Smooth muscle cell of the brain vasculature (primary cell): ENCODE results near the gene PHC3.

Experiments used
- DNase-seq: peaks from one replicate; pipeline ENCODE4 v3.0.0-alpha.2; 2012; ENCODE audit warnings: low read depth, low spot score

PHC3 gene

DNA sequence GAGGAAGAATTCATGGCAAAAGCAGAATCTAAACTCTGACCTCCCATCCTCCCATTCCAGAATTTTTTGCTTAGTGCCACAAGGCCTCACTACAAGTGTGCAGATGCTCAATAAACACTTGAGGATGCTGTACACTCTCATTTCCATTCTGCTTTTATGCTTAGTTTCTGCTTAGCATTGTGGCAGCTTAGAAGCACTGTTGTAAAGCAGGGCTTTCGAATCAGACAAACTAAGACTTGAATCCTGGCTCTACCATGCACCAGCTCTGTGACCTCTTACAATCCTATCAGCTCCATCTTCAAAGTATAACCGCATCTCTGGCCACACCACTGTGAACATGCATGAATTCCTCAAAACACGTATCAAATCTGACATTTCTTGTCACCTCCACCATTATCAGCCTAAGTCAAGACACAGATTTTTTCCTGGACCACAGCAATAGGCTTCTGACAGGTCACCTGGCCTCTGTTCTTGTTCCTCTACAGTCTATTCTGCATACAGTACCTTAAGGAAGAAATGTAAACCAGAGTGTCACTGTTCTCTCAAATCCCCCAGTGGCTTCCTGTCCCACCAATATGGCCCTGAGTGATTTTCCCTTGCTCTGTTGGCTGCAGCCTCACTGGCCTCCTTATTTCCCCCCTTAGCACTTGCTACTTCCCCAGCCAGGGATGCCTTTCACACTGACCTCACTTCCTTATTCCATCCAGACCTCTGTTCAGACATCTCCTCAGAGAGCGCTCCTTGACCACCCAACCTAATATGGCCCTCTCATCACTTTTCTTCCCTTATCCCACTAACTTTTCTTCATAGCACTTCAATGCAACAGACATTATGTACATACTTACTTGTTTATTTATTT is 8.1 kb upstream of the PHC3 start:
- no peak for DNase-seq

- DNase-seq, result no peak
Measured at GRCh38 chr3:170180079-170180907, 1.2 kb downstream of the PHC3 start.

DNA sequence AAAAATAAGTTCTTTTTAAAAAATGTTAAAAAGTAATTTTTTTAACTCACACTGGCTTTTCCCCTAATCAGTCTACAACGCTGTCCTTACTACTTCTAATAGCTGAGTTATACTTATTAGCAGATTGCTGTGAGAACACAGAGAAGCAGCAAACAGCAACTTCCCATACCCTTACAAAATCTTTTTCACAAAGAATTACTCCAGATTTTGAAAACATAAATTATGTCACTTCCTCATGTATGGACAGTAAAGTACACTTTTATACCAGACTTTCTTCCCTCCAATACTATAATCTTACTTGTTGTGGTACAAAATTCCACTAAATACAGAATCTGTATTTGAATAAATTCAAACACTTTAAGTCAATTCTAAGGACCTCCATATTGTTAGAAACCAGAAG is 2.1 kb downstream of the PHC3 start:
- no peak for DNase-seq

DNA sequence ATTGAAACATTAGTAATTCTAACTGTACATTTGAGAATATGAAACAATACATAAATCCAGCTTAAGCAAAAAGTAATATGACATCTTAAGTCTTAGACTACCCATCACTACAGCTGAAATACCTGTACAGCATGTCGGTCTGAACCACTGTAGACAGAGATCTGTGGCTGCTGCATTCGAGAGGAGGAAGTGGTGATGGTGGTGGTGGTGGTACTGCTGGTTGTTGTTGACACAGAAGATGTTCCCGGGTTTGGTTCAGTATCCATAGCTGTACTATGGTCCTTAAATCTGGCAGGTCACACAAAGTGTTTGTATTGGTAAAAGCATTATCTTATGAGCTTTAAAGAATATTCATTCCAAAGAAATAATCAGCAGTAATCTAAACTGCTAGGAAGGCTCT is 2.9 kb downstream of the PHC3 start:
- DNase-seq, result no peak

GRCh38 chr3:170171563-170171962 is 10.0 kb downstream of the PHC3 start:
- no peak for DNase-seq

DNA sequence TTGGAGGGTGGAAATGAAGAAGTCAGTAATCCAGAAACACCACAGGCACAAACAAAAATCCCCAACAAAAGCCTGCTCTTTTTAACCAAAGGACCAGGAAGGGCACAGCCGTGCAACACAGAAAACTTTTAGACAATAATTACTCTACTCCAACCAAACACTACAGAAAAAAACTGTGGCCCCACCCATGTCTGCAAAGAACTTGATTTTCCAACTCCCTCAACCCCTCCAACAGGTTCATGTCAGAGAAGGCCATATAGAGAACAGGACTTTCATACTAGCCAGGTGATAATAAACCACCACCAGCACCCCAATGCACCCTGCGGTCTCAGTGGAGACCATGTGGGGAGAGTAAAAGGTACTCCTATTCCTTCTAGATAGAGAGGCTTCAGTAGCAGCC is 16.8 kb downstream of the PHC3 start:
- no peak for DNase-seq

DNA sequence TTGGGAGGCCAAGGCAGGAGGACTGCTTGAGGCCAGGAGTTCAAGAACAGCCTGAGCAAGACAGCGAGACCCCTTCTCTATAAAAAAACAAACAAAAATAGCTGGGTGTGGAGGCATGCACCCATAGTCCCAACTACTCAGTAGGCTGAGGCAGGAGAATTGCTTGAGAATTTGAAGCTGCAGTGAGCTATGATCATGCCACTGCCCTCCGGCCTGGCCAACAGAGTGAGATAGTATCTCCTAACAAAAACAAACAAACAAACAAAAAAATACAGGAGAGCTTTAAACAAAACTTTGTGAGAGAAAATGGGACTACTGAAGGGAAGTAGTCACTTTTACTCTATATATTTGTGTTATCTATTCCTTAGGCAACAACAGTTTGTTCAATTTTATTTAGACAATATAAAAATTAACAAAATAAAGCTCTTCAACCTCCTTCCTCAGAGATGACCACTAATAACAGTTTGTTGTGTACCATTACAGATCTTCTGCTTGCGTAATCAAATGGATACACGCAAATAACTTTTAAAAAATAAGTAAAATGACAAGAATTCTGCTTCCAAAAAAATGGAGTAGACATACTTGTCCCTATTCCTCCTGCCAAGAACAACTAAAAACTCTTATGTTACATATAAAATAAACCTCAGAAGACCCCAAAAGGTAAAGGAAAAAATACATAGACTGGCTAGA is 17.4 kb downstream of the PHC3 start:
- DNase-seq, result no peak

DNA sequence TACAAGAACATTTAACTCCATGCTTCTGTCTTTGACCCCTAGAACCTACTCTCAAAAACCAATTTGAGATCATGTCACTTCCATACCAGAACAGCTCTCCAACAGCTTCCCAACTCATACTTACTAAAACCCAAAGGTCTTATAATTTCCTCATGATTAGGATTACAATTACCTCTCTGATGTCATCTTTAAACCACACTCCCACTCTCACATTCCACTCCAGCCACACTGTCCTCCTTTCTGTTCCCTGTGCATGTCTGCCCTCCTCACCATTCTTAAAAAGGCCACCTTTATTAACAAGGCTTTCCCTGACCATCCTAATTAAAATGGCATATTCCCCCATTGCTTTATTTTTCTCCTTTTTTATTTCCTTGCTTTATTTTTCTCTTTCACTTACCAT is 18.9 kb downstream of the PHC3 start:
- no peak for DNase-seq

- no peak for DNase-seq
Measured at GRCh38 chr3:170162052-170162451, 19.5 kb downstream of the PHC3 start.

DNA sequence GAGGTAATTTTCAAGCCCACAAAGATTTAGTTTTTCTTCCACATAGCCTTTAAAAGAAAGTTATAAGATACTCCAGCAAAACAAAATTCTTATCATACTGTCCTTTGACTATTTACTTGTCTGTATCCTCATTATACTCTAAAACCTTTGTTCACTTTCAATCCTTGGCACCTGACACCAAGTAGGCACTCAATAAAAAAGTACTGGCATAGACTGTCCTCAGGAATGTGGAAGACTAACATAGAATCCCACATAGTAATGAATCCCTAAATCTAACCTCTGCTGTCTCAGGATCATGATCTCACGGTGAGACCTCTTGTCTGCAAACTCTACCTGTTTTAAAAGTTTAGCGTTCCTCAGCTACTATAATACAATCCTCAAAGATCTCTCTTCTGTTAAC is 21.6 kb downstream of the PHC3 start:
- no peak for DNase-seq

- no peak for DNase-seq
Measured at GRCh38 chr3:170159459-170159858, 22.1 kb downstream of the PHC3 start.

DNA sequence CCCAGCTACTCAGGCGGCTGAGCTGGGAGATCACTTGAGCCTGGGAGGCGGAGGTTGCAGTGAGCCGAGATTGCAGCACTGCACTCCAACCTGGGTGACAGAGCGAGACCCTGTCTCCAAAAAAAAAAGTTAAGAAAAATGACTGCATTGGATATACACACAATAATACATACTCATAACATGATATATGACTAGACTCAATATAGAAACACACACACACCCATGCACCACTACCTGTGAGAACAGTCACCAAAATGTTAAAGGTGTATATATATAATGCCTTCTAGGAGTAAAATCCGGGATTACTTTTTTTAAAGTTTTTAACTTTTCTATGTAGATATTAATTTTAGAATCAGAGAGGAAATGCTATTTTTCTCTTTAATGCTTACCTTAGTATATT is 25.9 kb downstream of the PHC3 start:
- DNase-seq, result no peak

DNA sequence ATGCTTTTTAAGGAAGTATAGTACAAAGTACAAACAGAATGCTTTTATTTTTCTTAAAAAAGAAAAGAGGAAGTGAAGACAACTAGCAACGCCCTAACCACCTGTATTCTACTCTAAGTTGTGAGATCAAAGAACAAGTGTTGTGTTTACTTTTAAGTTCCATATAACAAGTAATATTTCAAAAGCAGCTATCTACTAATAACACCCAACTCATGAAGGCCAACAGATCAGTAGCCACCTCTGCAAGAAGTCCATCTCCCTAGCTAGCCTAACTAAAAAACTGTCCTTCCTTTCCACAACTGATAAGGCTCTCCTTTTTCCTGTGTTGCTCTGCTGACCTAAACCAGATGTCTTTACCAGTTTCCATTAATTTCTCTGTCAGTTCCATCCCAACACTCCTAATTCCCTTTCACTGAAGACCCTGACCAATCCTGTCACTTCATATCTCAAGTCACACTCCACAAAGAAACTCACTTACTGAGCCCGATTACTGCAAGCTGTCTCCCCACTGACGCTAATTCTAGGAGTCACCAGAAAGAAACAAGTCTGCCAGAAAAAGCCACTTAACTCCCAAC is 26.9 kb downstream of the PHC3 start:
- DNase-seq, result no peak

- DNase-seq, result no peak
Measured at GRCh38 chr3:170154084-170154483, 27.4 kb downstream of the PHC3 start.

DNA sequence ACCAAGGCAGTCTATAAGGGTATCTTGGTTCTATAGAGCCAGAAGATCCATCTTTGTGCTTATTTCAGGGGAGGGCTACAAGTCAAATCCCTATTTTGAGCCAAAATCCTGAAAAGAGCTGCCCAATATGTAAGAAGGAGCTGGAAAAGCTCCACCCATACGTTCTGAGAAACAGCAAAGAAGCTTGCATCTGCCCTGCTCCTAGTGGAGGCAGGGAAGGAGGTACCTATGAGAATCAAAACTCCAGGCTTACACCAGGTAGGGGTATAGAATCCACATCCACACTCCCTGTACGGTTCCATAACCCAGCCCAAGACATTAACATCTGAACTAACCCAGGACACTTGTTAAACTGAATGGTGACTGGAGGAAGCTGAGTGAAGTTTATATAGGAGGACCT is 30.0 kb downstream of the PHC3 start:
- no peak for DNase-seq

- DNase-seq, result no peak
Measured at GRCh38 chr3:170149016-170149415, 32.5 kb downstream of the PHC3 start.

DNA sequence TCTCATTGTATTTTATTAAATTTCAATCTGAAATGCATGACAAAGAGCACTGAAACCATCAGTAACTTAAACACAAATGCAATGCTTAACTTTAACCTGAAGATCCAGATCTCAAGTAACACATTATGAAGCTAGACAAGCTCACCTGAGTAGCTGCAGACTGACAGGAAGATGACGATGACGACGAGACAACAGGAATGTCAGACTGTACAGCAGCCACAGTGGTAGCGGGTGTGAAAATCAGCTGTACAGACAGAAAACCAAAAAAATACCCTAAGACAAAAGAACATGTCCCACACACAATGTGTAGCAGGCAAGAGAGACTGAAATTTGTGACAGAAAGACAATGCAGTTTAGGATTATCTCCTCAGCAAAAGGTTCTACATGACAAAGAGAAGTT is 36.3 kb downstream of the PHC3 start:
- no peak for DNase-seq

GRCh38 chr3:170144437-170144843 is 37.1 kb downstream of the PHC3 start:
- no peak for DNase-seq

DNA sequence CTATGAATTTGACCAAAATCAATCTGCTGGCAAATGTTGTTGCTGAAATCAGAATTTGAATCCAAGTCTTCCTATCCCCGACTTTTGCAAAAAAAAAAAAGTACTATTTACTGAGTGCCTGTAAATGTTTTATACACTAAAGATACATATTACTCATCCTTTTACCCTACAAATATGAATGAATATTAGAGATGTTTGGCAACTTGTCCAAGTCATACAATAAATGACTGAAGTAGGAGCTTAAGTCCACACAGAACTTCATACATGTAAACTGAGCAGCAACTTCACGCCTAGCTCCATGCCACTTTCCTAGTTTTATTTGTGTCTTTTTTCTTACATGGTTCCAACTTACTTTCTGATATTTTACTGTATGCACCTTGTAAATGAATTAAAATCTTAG is 39.2 kb downstream of the PHC3 start:
- no peak for DNase-seq

GRCh38 chr3:170137986-170138385 is 43.5 kb downstream of the PHC3 start:
- no peak for DNase-seq

DNA sequence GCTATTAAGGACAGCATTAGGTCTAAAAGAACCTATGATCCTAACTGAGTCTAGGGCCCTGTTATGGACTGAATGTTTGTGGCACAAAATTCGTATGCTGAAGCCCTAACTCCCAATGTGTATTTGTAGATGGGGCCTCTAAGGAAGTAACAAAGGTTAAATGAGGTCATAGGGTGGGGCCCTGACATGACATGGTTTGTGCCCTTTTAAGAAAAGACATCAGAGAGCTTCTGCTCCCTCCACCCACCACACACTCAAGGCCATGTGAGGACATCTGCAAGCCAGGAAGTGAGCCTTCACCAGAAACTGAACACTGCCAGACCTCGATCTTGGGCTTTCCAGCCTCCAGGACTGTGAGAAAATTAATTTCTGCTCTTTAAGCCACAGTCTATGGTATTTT is 49.2 kb downstream of the PHC3 start:
- no peak for DNase-seq

- no peak for DNase-seq
Measured at GRCh38 chr3:170130532-170130931, 51.0 kb downstream of the PHC3 start.
